ENCODE data around the gene CRYBG2. TPM values are rescaled to one million over a fixed set of nuclear protein-coding genes. Genes with fewer than 3 reads are reported as not detected.

CRYBG2 gene
- total and polyA plus RNA-seq, 2 of the 8 experiments (the other 6 are each of a cell fraction or from before 2014, with no cell fraction given) = 14.2 to 17.0 TPM

- TF ChIP-seq RXRA (IDR thresholded peaks at IDR 0.05; ENCODE audit: insufficient read depth, low read depth, low read length) = no peak
- TF ChIP-seq RFX5 (IDR thresholded peaks at IDR 0.05; ENCODE audit: borderline replicate concordance, low read depth, low read length) = no peak
Observed at GRCh38 chr1:26357121-26357602, 3.2 kb upstream of the CRYBG2 start (continued).
